Right lung (tissue), 5 donors: ENCODE measurements around the gene CAMK2B. TPM values are rescaled to one million over a fixed set of nuclear protein-coding genes. Genes with fewer than 3 reads are reported as not detected.

Source experiments
- DNase-seq, 2 donors: peaks; one replicate each; pipeline ENCODE4 v3.0.0-alpha.2; 2013
- polyA plus RNA-seq, 5 donors: library from polyadenylated mRNA; unstranded; fragments of 120-200 nt; gene quantifications; one replicate each; pipeline versions ENCODE4 v1.2.1 to v1.2.3, GENCODE V29; 2013; ENCODE audit warnings: inconsistent platforms in 1 of 5, low replicate concordance in 1 of 5; ENCODE audit not compliant: insufficient read length in 5 of 5, insufficient read depth in 1 of 5

Gene CAMK2B
- polyA plus RNA-seq, 5 donors = 0.73 to 0.96 (median 0.85) TPM

DNA sequence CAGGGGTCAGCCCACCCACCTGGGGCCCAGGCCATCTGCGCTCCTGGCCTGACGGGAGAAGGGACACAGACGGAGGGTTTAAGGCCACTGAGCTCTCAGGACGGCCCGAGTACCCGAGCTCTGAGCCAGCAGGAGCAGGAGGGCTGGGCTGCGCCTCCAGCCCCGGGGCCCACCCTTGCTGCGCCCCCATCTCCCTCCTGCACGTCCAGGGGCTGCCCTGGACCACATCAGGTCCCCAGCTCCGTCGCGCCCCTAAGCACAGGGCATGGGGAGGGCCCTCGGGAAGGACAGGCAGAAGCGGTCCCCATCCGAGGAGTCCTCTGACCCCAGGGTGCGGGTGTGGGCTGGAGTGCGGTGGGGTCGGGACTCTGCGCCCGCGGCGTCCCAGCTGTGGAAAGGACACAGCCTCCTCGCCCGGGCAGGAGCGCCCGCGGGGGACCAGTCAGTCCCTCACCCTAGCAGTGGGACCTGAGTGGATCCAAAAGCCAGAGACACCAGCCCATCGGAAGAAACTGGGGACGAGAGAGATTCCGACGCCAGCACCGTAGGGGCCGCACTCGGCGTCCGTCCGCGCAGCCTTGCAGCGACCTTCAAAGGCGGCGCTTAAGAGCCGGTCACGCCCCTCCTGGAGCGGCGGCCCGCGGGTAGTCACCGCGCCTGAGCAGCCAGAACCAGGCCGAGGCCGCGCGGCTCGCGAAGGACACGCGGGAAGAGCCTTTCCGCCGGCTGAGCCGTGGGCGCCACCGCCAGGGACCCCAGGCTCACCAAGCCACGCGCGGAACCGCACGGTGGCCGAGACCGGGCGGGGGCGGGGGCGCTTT lies 15.9 kb downstream of the CAMK2B start:
- DNase-seq = peak in 1 of 2 donors; percentile 51

- no peak for DNase-seq
Observed at GRCh38 chr7:44308596-44309270, 16.7 kb downstream of the CAMK2B start.

DNA sequence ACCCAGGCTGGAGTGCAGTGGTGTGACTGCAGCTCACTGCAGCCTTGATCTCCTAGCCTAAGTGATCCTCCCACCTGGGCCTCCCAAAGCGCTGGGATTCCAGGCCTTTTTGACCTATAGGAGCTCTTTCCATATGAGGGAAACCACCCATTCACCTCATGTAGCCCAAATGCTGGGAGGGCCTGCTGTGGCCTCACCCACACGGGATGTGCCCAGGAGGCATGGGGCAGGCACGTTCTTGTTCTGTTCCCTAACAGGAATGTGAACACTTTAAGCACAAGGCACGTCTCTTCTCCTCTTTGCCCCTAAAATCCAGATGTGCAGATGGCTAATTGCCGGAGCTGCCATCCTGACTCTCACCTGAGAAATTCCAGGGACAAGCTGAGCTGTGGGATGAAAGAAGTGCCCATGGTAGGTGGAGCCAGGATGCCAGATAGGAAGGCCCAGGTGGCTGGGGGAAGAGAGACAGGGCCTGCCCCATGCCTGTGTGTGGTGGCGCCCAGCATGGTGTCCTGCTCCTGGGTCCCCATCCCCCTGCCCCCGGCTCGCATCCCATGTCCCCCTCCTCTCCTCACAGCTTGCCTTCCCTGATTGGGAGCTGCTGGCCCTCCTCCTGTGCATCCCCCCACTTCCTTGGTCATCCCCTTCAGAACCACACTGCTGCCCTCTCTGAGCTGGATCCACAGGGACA lies 17.3 kb downstream of the CAMK2B start:
- DNase-seq = no peak

- no peak for DNase-seq
Observed at GRCh38 chr7:44307301-44307900, 18.0 kb downstream of the CAMK2B start.

- DNase-seq = no peak
Observed at GRCh38 chr7:44306606-44307005, 18.8 kb downstream of the CAMK2B start.

- no peak for DNase-seq
Observed at GRCh38 chr7:44305564-44306507, 19.6 kb downstream of the CAMK2B start.

- no peak for DNase-seq
Observed at GRCh38 chr7:44294325-44295069, 30.9 kb downstream of the CAMK2B start.

GRCh38 chr7:44293561-44294324 lies 31.7 kb downstream of the CAMK2B start:
- no peak for DNase-seq

DNA sequence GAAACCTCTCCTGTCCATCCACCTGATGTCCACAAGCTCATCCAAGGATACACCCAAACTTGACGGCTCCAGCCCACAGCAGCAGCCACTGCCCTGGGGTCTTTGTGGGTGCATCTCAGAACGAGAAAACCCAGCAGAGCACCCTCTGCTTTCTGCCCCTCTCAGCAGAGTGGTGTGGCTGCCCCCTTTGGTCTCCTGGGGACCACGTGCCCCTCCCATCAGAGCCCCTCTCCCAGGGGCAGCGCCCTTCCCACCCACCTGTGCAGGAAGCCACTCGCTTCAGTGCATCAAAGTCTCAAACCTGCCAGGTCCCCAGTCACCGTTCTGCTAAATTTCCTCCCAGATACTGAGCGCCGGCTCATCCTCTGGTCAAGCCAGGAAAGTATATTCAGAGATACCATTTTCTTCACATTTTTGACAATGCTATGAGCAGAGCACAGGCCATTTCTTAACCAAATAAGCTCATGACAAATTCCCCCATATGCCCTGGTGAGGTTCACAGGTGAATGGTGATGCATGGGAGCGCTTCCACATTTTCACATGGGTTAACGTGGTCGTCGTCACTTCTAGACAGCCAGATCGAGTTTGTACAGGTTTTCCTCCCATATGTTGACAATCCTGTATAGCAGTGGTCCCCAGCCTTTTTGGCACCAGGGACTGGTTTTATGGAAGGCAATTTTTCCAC lies 32.4 kb downstream of the CAMK2B start:
- no peak for DNase-seq

DNA sequence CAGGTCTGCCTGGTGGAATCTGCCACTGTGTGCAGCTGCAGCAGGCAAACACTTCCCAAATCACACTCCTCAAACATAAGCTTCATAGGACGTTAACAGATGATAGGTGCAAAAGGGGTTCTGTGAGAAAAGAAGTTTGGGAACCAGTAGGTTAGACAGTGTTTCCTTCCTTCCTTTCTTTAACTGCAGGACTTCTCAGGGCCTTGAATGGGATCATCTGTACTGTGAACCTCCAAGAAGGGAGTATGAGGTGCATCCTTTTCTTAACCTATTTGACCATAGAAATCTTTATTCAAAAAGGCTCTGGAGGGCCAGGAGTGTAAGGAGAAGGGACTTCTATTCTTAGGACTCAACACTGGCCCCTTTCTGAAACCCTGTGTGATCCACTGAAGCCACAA lies 33.0 kb downstream of the CAMK2B start:
- no peak for DNase-seq

DNA sequence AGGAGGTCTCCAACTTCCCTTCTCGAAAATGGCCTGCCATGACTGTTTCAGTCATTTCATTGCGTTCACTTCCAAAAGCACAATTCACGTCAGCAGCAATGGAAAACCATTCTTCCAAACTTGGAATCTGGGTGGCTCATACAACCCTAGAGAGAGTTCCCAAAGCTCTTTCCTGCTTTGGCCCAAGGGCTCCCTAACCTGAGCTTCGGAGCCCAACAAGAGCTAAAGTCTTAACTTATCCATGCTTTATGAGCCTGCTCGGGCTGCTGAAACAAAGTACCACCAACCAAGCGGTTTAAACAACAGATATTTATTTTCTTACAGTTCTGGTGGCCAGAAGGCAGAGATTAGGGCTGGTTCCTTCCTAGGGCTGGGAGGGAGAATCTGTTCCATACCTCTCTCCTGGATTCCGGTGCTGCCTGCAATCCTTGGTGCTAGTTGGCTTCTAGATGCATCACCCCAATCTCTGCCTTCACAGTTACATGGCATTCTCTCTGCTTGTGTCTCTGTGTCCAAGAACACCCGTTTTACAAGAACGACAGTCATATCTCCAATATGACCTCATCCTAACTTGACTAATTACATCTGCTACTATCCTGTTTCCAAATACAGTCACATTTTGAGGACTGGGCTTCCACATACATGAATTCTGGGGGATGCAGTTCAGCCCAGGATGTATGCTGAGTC lies 33.5 kb downstream of the CAMK2B start:
- no peak for DNase-seq

GRCh38 chr7:44291066-44291732 lies 34.2 kb downstream of the CAMK2B start:
- peak; percentile 72 to 74 for DNase-seq

DNA sequence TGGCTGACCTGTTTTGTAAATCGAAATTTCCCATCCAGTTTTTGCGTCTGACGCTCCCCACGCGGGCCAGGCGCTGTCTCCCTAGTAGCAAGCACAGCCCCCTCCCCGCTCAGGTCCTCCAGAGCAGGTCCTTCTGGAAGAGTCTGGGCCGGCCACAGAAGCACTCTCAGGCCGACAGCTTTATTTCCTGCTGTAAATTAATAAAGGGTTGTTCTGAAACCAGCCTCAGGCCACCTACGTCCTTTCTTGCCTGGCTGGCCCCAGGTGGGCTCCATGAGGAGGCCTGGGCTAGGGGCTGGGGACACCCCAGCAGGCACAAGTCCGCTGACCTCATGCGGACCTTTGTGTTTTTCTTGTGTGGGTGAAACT lies 35.2 kb downstream of the CAMK2B start:
- no peak for DNase-seq

- no peak for DNase-seq
Observed at GRCh38 chr7:44289341-44290251, 35.8 kb downstream of the CAMK2B start.

- DNase-seq = no peak
Observed at GRCh38 chr7:44288811-44289340, 36.5 kb downstream of the CAMK2B start.

GRCh38 chr7:44288381-44288685 lies 37.1 kb downstream of the CAMK2B start:
- no peak for DNase-seq
